ENCODE data around the gene CRELD2. TPM values are rescaled to one million over a fixed set of nuclear protein-coding genes. Genes with fewer than 3 reads are reported as not detected.
A peak's percentile ranks its signal among the peaks of the same experiment; 100 is the strongest.

CRELD2 gene
- total and polyA plus RNA-seq, 2 of the 13 experiments (the other 11 are each of a cell fraction or from before 2014, with no cell fraction given) = 17.2 to 44.7 TPM

DNA sequence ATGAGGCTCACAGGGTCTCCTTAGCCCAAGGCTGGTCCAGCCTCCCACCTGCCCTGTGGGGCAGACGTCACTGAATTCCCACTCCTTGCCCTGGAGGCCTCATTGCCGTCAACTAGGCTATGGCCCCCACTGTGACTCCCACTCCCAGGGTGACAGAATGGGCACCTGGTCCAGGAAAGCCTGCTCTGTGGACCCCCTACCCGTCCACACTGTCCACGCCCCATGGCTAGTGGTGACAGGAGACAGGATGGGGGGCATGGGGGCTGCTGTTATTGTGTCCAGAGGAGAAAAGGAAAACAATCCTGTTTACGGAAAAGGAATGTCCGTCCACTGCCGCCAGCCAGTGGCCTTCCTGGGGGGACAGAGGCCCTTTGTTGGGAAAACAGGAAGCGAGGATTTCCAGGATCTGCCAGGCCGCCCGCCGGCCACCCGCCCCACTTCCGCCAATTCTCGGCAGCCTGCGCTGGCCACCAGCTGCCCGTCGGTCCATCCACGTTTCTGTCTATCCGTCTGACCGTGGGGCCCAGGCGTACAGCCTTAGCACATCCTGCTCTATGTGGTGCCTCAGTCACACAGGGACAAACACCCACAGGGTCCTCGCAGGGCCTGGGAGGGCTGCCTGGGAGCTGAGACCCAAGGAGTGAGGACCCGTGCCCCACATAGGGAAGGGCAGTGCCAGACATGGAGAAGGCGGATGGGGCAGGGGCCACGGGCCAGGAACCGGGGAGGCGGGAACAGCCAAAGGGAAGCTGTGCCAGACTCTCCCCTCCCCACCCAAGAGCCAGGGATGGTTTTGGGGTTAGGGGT lies 19.5 kb downstream of the CRELD2 start (continued):
- no peak for TF ChIP-seq PCBP2 (optimal IDR thresholded peaks at IDR 0.05; ENCODE audit: low read depth, low read length, poor library complexity, severe bottlenecking)
- TF ChIP-seq, protein P1, sequence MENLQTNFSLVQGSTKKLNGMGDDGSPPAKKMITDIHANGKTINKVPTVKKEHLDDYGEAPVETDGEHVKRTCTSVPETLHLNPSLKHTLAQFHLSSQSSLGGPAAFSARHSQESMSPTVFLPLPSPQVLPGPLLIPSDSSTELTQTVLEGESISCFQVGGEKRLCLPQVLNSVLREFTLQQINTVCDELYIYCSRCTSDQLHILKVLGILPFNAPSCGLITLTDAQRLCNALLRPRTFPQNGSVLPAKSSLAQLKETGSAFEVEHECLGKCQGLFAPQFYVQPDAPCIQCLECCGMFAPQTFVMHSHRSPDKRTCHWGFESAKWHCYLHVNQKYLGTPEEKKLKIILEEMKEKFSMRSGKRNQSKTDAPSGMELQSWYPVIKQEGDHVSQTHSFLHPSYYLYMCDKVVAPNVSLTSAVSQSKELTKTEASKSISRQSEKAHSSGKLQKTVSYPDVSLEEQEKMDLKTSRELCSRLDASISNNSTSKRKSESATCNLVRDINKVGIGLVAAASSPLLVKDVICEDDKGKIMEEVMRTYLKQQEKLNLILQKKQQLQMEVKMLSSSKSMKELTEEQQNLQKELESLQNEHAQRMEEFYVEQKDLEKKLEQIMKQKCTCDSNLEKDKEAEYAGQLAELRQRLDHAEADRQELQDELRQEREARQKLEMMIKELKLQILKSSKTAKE (CRISPR knock-in tag; IDR thresholded peaks at IDR 0.05; ENCODE audit: borderline replicate concordance) = peak; percentile 97
- TF ChIP-seq HOXA7 (CRISPR knock-in tag; IDR thresholded peaks at IDR 0.05) = no peak
- no peak for TF ChIP-seq ZNF549 (CRISPR knock-in tag; IDR thresholded peaks at IDR 0.05)
- TF ChIP-seq POGZ (CRISPR knock-in tag; IDR thresholded peaks at IDR 0.05) = no peak
- peak; percentile 86; the same call in 1 of the 2 replicates for TF ChIP-seq ZNF441 (CRISPR knock-in tag; IDR thresholded peaks at IDR 0.05; ENCODE audit: borderline replicate concordance)
- TF ChIP-seq ZNF567 (CRISPR knock-in tag; IDR thresholded peaks at IDR 0.05; ENCODE audit: borderline replicate concordance) = no peak
- TF ChIP-seq TAF15 (IDR thresholded peaks at IDR 0.05; ENCODE audit: low read depth, low read length, poor library complexity, severe bottlenecking) = no peak
- TF ChIP-seq KMT2B (CRISPR knock-in tag; IDR thresholded peaks at IDR 0.05) = no peak

- 96% methylated on average over 13 of the region's 19 CpGs for WGBS (ENCODE audit: low lambda C conversion rate)
- TF ChIP-seq ZBTB7B (CRISPR knock-in tag; IDR thresholded peaks at IDR 0.05) (no peak), AGO1 (IDR thresholded peaks at IDR 0.05; ENCODE audit: low read depth, low read length, poor library complexity, severe bottlenecking) (no peak), ZNF713 (CRISPR knock-in tag; IDR thresholded peaks at IDR 0.05) (0 out of 2 replicates have a peak, but pooled peaks have one; percentile 51), KLF15 (CRISPR knock-in tag; IDR thresholded peaks at IDR 0.05; ENCODE audit: borderline replicate concordance) (no peak), SETDB1 (CRISPR knock-in tag; IDR thresholded peaks at IDR 0.05; ENCODE audit: borderline replicate concordance) (no peak), BHLHE40 (IDR thresholded peaks at IDR 0.05; ENCODE audit: low read length) (0 out of 2 replicates have a peak, but pooled peaks have one; percentile 19), ZNF567 (CRISPR knock-in tag; IDR thresholded peaks at IDR 0.05; ENCODE audit: borderline replicate concordance) (no peak), ZSCAN21 (CRISPR knock-in tag; IDR thresholded peaks at IDR 0.05; ENCODE audit: borderline replicate concordance) (0 out of 2 replicates have a peak, but pooled peaks have one; percentile 11), ZNF709 (CRISPR knock-in tag; IDR thresholded peaks at IDR 0.05) (no peak), SRF (IDR thresholded peaks at IDR 0.05; ENCODE audit: low read depth, low read length) (no peak), ZNF737 (CRISPR knock-in tag; IDR thresholded peaks at IDR 0.05; ENCODE audit: borderline replicate concordance) (no peak), NR1H2 (CRISPR knock-in tag; IDR thresholded peaks at IDR 0.05; ENCODE audit: borderline replicate concordance, low read depth) (no peak), ZNF773 (CRISPR knock-in tag; IDR thresholded peaks at IDR 0.05; ENCODE audit: borderline replicate concordance) (no peak)
Observed at GRCh38 chr22:49938565-49939136, 20.2 kb downstream of the CRELD2 start.

More at GRCh38 chr22:49938565-49939136, 20.2 kb downstream of the CRELD2 start:
- peak overlapping the region; percentile 80 for H3K27ac ChIP-seq (ENCODE audit: extremely low read length, insufficient read depth, low read length)
- FAIRE-seq (no peak), ATAC-seq (no peak), DNase-seq (ENCODE audit: low spot score) (no peak)
- peak overlapping the region in 1 of 3 experiments; percentile 63; a peak in 1 of 6 replicates for H3K4me3 ChIP-seq (replicated peaks in 1 of 3; ENCODE audit: insufficient read depth in 1 of 3, low read depth in 2 of 3, low read length in 3 of 3)
- peak overlapping the region; percentile 77 for H3K4me2 ChIP-seq (ENCODE audit: low read depth, low read length)
- H3K4me1 ChIP-seq (ENCODE audit: insufficient read depth, low read length) = peaks cover 86% of the 10 kb centered on the region
- intact Hi-C loops (cut with micrococcal nuclease; ENCODE audit: unreplicated experiment) (loop anchor here (1.0 kb wide), 1 partner anchor 10 kb away; no protein-coding TSS in a partner anchor), in situ Hi-C loops (cut with HindIII; ENCODE audit: extremely low pct_ligation_motif_present, low pct_unique_long_range_greater_than_20kb) (no loop called here)
- no peaks in the 10 kb centered on the region; a peak in 1 of 5 replicates for H3K27me3 ChIP-seq (ENCODE audit: control insufficient read depth in 1 of 2, insufficient read depth in 2 of 2, low read length in 2 of 2)
- peak overlapping the region; percentile 24; the same call in 1 of the 2 replicates for H3K9ac ChIP-seq (ENCODE audit: insufficient read depth, low read depth, low read length)
- ChIA-PET CTCF (ENCODE audit: low intra/inter-chr PET ratio, low total read pairs) (no interaction called here), POLR2A (interaction anchor here (2.1 to 10.5 kb wide), 5 partner anchors 13 to 32 kb away, joined by 6 to 283 read pairs (median 59); partner anchors contain the start of gene PIM3)
- H3K9me3 ChIP-seq (ENCODE audit: low read length) = no peaks in the 10 kb centered on the region
- BruUV-seq (replicated peaks) = no TSS peak
- no peaks in the 10 kb centered on the region for H4K20me1 ChIP-seq (ENCODE audit: insufficient read depth, low read length)
- peaks cover under 1% of the 10 kb centered on the region for H3K79me2 ChIP-seq (ENCODE audit: insufficient read depth, low read length)
- no peaks in the 10 kb centered on the region for H3K36me3 ChIP-seq (replicated peaks in 1 of 2; ENCODE audit: control insufficient read depth in 1 of 2, insufficient read depth in 2 of 2, low read length in 2 of 2)
- H2AFZ ChIP-seq (ENCODE audit: low read length) = no peak overlapping the region

All from HepG2 (cell line).